GM12875 (cell line): ENCODE measurements around the gene TMEM139.
A peak's percentile ranks its signal among the peaks of the same experiment; 100 is the strongest.

Experiments
- H3K4me3 ChIP-seq: one replicate; pipeline ENCODE4 v1.5.1; 2011; ENCODE audit warnings: low read depth, low read length, control low read depth
- CTCF ChIP-seq: IDR thresholded peaks from 2 replicates; pipeline ENCODE4 v1.5.1; 2011; ENCODE audit warnings: low read depth, mild to moderate bottlenecking, control low read depth, inconsistent platforms, low read length, moderate library complexity, borderline replicate concordance; ENCODE audit not compliant: insufficient read depth

Gene TMEM139

GRCh38 chr7:143321734-143322133 lies 37.0 kb downstream of the TMEM139 start:
- TF ChIP-seq CTCF, result no peak
- H3K4me3 ChIP-seq, result no peak overlapping the region

GRCh38 chr7:143322760-143323633 lies 38.2 kb downstream of the TMEM139 start:
- no peak overlapping the region for H3K4me3 ChIP-seq
- no peak for TF ChIP-seq CTCF

GRCh38 chr7:143323653-143324052 lies 38.9 kb downstream of the TMEM139 start:
- H3K4me3 ChIP-seq, result no peak overlapping the region
- TF ChIP-seq CTCF, result no peak

- TF ChIP-seq CTCF, result no peak
- H3K4me3 ChIP-seq, result no peak overlapping the region
Observed at GRCh38 chr7:143325240-143325639, 40.5 kb downstream of the TMEM139 start.

- TF ChIP-seq CTCF, result no peak
- H3K4me3 ChIP-seq, result peak overlapping the region; percentile 10
Observed at GRCh38 chr7:143327903-143328302, 43.1 kb downstream of the TMEM139 start.

- no peak overlapping the region for H3K4me3 ChIP-seq
- no peak for TF ChIP-seq CTCF
Observed at GRCh38 chr7:143329471-143330170, 44.9 kb downstream of the TMEM139 start.
